ENCODE data around the gene DISP2. TPM values are rescaled to one million over a fixed set of nuclear protein-coding genes. Genes with fewer than 3 reads are reported as not detected.

Gene DISP2
- total and polyA plus RNA-seq, 2 donors = 0.27 to 0.63 TPM

DNA sequence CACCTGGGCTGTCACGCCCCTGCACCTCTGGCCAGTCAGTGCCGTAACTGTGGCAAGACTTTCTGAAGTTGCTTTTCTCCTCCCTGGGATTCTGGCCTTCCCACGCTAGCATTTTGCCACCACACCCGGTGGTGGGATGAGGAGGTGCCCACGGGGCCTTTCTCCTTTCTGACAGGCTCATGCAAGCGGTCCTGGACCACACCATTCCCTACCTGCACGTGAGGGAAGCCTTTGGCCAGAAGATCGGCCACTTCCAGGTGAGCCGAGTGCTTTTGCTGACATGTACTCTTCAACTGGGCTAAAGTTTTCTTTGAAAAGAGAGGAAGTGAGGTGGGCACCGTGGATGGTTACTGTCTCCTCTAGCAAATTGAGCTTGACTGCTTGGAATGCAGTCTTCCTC, 57.2 kb downstream of the DISP2 start:
- no peak overlapping the region for H3K4me3 ChIP-seq (ENCODE audit: low read depth, low read length)
- no peak for DNase-seq (ENCODE audit: extremely low spot score)
- WGBS = 92% methylated on average over 10 of the region's 10 CpGs
- no peaks in the 10 kb centered on the region for H3K36me3 ChIP-seq (ENCODE audit: insufficient read depth)
- no peak overlapping the region for H3K27ac ChIP-seq (ENCODE audit: low read depth)
- no peaks in the 10 kb centered on the region for H3K4me1 ChIP-seq (ENCODE audit: insufficient read depth)

GRCh38 chr15:40416056-40416455, 58.0 kb downstream of the DISP2 start:
- Histone ChIP-seq H3K36me3 (ENCODE audit: insufficient read depth) (no peaks in the 10 kb centered on the region), H3K4me1 (ENCODE audit: insufficient read depth) (no peaks in the 10 kb centered on the region), H3K4me3 (ENCODE audit: low read depth, low read length) (no peak overlapping the region), H3K27ac (ENCODE audit: low read depth) (no peak overlapping the region)
- WGBS = 92% methylated on average over 14 of the region's 14 CpGs
- no peak for DNase-seq (ENCODE audit: extremely low spot score)

DNA sequence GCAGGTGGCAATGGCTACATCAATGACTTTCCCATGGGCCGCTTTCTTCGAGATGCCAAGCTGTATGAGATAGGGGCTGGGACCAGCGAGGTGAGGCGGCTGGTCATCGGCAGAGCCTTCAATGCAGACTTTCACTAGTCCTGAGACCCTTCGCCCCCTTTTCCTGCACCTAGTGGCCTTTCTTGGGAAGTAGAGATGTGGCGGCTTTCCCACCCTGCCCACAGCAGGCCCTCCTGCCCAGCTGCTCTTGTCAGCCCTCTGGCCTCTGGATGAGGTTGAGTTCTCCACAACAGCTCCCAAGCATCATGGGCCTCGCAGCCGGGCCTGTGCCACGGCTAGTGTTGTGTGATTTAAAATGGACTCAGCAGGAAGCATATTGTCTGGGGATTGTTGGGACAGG, 60.1 kb downstream of the DISP2 start:
- WGBS = 91% methylated on average over 10 of the region's 10 CpGs
- DNase-seq (ENCODE audit: extremely low spot score) = no peak
- Histone ChIP-seq H3K36me3 (ENCODE audit: insufficient read depth) (no peaks in the 10 kb centered on the region), H3K27ac (ENCODE audit: low read depth) (no peak overlapping the region), H3K4me1 (ENCODE audit: insufficient read depth) (no peaks in the 10 kb centered on the region), H3K4me3 (ENCODE audit: low read depth, low read length) (no peak overlapping the region)

- WGBS = 80% methylated on average over 11 of the region's 11 CpGs
- no peak overlapping the region for H3K27ac ChIP-seq (ENCODE audit: low read depth)
- no peak for DNase-seq (ENCODE audit: extremely low spot score)
- H3K36me3 ChIP-seq (ENCODE audit: insufficient read depth) = no peaks in the 10 kb centered on the region
- no peak overlapping the region for H3K4me3 ChIP-seq (ENCODE audit: low read depth, low read length)
- H3K4me1 ChIP-seq (ENCODE audit: insufficient read depth) = no peaks in the 10 kb centered on the region
Measured at GRCh38 chr15:40420071-40420713, 62.2 kb downstream of the DISP2 start.

GRCh38 chr15:40420793-40421192, 62.8 kb downstream of the DISP2 start:
- WGBS = 65% methylated on average over 3 of the region's 3 CpGs
- Histone ChIP-seq H3K27ac (ENCODE audit: low read depth) (no peak overlapping the region), H3K4me3 (ENCODE audit: low read depth, low read length) (no peak overlapping the region), H3K4me1 (ENCODE audit: insufficient read depth) (no peaks in the 10 kb centered on the region), H3K36me3 (ENCODE audit: insufficient read depth) (no peaks in the 10 kb centered on the region)
- no peak for DNase-seq (ENCODE audit: extremely low spot score)

DNA sequence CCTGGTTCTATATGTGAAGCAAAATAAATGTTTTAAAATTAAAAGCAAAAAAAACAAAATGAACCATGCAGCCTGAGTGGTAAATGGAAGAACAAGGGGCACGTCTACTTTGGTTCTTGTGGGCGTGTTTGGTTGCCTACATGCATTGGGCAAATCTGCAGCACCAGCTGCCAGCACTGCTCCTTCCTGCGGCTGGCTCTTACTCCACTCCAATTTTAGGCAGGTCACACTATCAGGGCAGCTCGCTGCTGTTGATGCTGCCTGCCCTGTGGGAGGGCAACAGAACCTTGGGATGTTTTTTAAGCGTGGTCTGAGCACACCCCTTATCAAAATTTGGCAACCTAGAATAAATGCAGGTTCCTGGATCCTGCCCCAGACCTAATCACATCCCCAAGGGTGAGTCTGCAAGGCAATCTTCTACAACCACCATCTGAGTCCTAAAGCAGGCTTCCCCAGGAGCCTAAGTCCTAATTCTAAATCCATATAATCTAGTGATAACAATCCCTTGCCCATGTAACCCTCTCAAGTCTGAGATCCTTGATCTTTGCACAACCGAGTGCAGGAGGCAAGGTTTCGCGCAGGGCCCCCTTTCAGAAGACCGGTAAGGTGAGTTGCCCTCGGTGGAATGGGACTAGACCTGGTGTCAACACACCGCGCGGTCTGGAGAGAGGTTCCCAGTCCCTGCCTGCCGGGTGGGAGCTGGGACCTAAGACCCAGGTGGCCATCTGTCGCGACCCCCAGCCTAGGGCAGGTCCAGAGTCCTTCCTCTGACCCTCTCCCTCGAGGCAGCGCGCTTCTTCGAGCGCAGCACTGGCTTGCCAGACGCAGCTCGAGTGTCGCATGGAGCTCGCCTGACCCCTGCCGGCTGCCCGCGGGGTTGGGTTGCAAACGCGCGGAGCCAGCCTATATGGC, 63.5 kb downstream of the DISP2 start:
- Histone ChIP-seq H3K4me3 (ENCODE audit: low read depth, low read length) (no peak overlapping the region), H3K27ac (ENCODE audit: low read depth) (no peak overlapping the region), H3K4me1 (ENCODE audit: insufficient read depth) (no peaks in the 10 kb centered on the region), H3K36me3 (ENCODE audit: insufficient read depth) (no peaks in the 10 kb centered on the region)
- no peak for DNase-seq (ENCODE audit: extremely low spot score)
- WGBS = 13% methylated on average over 31 of the region's 31 CpGs

DNA sequence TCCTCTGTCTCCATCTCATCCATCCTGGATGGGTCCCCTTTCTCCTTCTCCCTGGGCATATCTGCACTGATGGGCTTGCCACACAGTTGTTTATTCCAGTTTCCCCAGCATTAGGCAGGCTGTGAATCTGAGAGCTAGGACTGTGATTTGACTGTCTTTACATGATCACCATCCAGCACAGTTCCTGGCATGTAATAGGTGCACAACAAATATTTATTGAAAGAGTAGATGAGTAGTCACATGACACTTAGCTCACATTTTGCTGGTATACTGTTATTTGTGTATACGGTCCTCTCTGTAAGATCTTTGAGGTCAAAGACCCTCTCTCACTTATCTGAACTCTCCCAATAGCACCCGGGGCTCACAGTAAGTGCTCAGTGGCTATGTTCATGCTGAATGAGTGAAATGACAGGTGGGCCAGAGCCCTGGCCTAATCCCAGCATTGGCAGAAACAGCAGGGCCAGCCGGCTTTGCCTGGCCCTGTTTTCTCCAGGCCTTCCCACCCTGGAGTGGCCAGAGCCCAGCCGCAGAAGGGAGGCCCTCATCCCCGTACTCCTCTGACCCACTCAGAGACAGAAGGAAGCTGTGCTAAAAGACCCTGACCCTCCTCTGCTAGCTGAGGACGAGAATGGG, 66.6 kb downstream of the DISP2 start:
- no peak for DNase-seq (ENCODE audit: extremely low spot score)
- Histone ChIP-seq H3K4me3 (ENCODE audit: low read depth, low read length) (no peak overlapping the region), H3K36me3 (ENCODE audit: insufficient read depth) (no peaks in the 10 kb centered on the region), H3K4me1 (ENCODE audit: insufficient read depth) (no peaks in the 10 kb centered on the region), H3K27ac (ENCODE audit: low read depth) (no peak overlapping the region)
- 85% methylated on average over 6 of the region's 6 CpGs for WGBS

- no peaks in the 10 kb centered on the region for H3K36me3 ChIP-seq (ENCODE audit: insufficient read depth)
- no peak overlapping the region for H3K27ac ChIP-seq (ENCODE audit: low read depth)
- DNase-seq (ENCODE audit: extremely low spot score) = no peak
- 97% methylated on average over 5 of the region's 5 CpGs for WGBS
- no peak overlapping the region for H3K4me3 ChIP-seq (ENCODE audit: low read depth, low read length)
- no peaks in the 10 kb centered on the region for H3K4me1 ChIP-seq (ENCODE audit: insufficient read depth)
Measured at GRCh38 chr15:40425681-40426080, 67.7 kb downstream of the DISP2 start.

GRCh38 chr15:40427188-40427587, 69.2 kb downstream of the DISP2 start:
- whole genome bisulfite sequencing = 91% methylated on average over 9 of the region's 9 CpGs
- H3K4me3 ChIP-seq (ENCODE audit: low read depth, low read length) = no peak overlapping the region
- H3K36me3 ChIP-seq (ENCODE audit: insufficient read depth) = no peaks in the 10 kb centered on the region
- DNase-seq (ENCODE audit: extremely low spot score) = no peak
- no peak overlapping the region for H3K27ac ChIP-seq (ENCODE audit: low read depth)
- H3K4me1 ChIP-seq (ENCODE audit: insufficient read depth) = no peaks in the 10 kb centered on the region

GRCh38 chr15:40428185-40428584, 70.2 kb downstream of the DISP2 start:
- no peaks in the 10 kb centered on the region for H3K4me1 ChIP-seq (ENCODE audit: insufficient read depth)
- no peak overlapping the region for H3K27ac ChIP-seq (ENCODE audit: low read depth)
- no peak for DNase-seq (ENCODE audit: extremely low spot score)
- WGBS = 89% methylated on average over 4 of the region's 4 CpGs
- no peak overlapping the region for H3K4me3 ChIP-seq (ENCODE audit: low read depth, low read length)
- no peaks in the 10 kb centered on the region for H3K36me3 ChIP-seq (ENCODE audit: insufficient read depth)

Other genes with a start within 250 kb of the DISP2 start
- gene BMF, start 249.3 kb upstream of the DISP2 start, total RNA-seq = 10.8 TPM
- 7.8 TPM for gene BMF, start 249.3 kb upstream of the DISP2 start, polyA plus RNA-seq
- 23.8 TPM for gene BUB1B, start 197.2 kb upstream of the DISP2 start, total RNA-seq
- gene BUB1B, start 197.2 kb upstream of the DISP2 start, polyA plus RNA-seq = 0.27 TPM
- gene PAK6, start 119.2 kb upstream of the DISP2 start, total RNA-seq = 2.0 TPM
- 2.0 TPM for gene PAK6, start 119.2 kb upstream of the DISP2 start, polyA plus RNA-seq
- not detected for gene ANKRD63, start 75.2 kb upstream of the DISP2 start, total RNA-seq
- not detected for gene ANKRD63, start 75.2 kb upstream of the DISP2 start, polyA plus RNA-seq
- 3.9 TPM for gene PLCB2, start 50.3 kb upstream of the DISP2 start, total RNA-seq
- gene PLCB2, start 50.3 kb upstream of the DISP2 start, polyA plus RNA-seq = 9.8 TPM
- 11.3 TPM for gene INAFM2, start 34.5 kb upstream of the DISP2 start, total RNA-seq
- gene INAFM2, start 34.5 kb upstream of the DISP2 start, polyA plus RNA-seq = 24.5 TPM
- gene CCDC9B, start 17.3 kb upstream of the DISP2 start, total RNA-seq = 10.0 TPM
- 42.2 TPM for gene CCDC9B, start 17.3 kb upstream of the DISP2 start, polyA plus RNA-seq
- gene PHGR1, start 7.2 kb upstream of the DISP2 start, total RNA-seq = not detected
- gene PHGR1, start 7.2 kb upstream of the DISP2 start, polyA plus RNA-seq = 2.6 TPM
- 25.4 TPM for gene KNSTRN, start 24.5 kb downstream of the DISP2 start, total RNA-seq
- gene KNSTRN, start 24.5 kb downstream of the DISP2 start, polyA plus RNA-seq = 7.5 TPM
- gene IVD, start 47.6 kb downstream of the DISP2 start, total RNA-seq = 39.4 TPM
- 48.5 TPM for gene IVD, start 47.6 kb downstream of the DISP2 start, polyA plus RNA-seq
- 7.9 TPM for gene BAHD1, start 82.7 kb downstream of the DISP2 start, total RNA-seq
- gene BAHD1, start 82.7 kb downstream of the DISP2 start, polyA plus RNA-seq = 23.0 TPM
- gene CHST14, start 112.8 kb downstream of the DISP2 start, total RNA-seq = 11.8 TPM
- gene CHST14, start 112.8 kb downstream of the DISP2 start, polyA plus RNA-seq = 22.6 TPM
- gene CCDC32, start 206.8 kb downstream of the DISP2 start, total RNA-seq = 20.8 TPM
- 29.4 TPM for gene CCDC32, start 206.8 kb downstream of the DISP2 start, polyA plus RNA-seq
- gene RPUSD2, start 211.1 kb downstream of the DISP2 start, total RNA-seq = 5.9 TPM
- 11.7 TPM for gene RPUSD2, start 211.1 kb downstream of the DISP2 start, polyA plus RNA-seq
- 39.5 TPM for gene KNL1, start 236.0 kb downstream of the DISP2 start, total RNA-seq
- 0.35 TPM for gene KNL1, start 236.0 kb downstream of the DISP2 start, polyA plus RNA-seq